ENCODE data around the gene CCDC54.

DNA sequence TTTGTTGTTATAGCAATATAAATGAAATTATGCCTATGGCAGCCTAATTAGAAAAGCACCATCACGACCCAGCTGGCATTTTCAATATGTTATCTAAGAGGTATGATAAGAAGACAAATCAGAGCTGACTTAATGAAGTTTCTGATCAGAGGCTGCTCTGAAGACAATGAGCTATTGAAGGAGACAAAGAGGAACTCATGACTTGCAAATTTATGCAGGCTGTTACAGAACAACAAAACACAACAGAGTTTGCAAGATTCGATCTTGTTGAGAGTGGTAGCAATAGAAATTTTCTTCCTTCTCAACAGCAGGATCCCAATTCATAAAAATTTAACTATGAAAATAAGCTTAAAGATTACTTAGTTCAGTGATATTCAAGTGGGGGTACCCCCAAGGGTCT, 7.7 kb downstream of the CCDC54 start:
- TF ChIP-seq, protein P1, sequence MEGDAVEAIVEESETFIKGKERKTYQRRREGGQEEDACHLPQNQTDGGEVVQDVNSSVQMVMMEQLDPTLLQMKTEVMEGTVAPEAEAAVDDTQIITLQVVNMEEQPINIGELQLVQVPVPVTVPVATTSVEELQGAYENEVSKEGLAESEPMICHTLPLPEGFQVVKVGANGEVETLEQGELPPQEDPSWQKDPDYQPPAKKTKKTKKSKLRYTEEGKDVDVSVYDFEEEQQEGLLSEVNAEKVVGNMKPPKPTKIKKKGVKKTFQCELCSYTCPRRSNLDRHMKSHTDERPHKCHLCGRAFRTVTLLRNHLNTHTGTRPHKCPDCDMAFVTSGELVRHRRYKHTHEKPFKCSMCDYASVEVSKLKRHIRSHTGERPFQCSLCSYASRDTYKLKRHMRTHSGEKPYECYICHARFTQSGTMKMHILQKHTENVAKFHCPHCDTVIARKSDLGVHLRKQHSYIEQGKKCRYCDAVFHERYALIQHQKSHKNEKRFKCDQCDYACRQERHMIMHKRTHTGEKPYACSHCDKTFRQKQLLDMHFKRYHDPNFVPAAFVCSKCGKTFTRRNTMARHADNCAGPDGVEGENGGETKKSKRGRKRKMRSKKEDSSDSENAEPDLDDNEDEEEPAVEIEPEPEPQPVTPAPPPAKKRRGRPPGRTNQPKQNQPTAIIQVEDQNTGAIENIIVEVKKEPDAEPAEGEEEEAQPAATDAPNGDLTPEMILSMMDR (IDR thresholded peaks at IDR 0.05), result no peak
- TF ChIP-seq POLR2A (IDR thresholded peaks at IDR 0.05) (no peak), POLR2AphosphoS5 (IDR thresholded peaks at IDR 0.05) (no peak)

Data from prostate gland (tissue), 2 donors.